HCT116 (cell line): ENCODE data around the gene MICAL3. TPM values are rescaled to one million over a fixed set of nuclear protein-coding genes. Genes with fewer than 3 reads are reported as not detected.

Source experiments
- ATAC-seq: fragments of 200-7000 bp; cut with Tn5 transposase; 2 replicates; pipeline ENCODE4 v1.9.1; 2020; ENCODE audit warnings: mild to moderate bottlenecking, moderate library complexity
- BruUV-seq: library from RNA; stranded (reverse); fragments of 400-500 nt; replicated peaks from 2 replicates; lab custom pipeline; 2021; lab: Mats Ljungman, UMichigan
- CTCF ChIA-PET: fragments of 300-600 bp; sonication (Branson Sonifier 250); formaldehyde crosslinking; loops from one replicate; lab custom pipeline; 2021; ENCODE audit warnings: antibody characterized with exemption; lab: Charles Lee
- POLR2A ChIA-PET: fragments of 300-600, 350-600 bp; sonication (Branson Sonifier 250); formaldehyde crosslinking; loops from one replicate; lab custom pipeline; 2021; ENCODE audit warnings: antibody characterized with exemption; lab: Charles Lee
- RAD21 ChIA-PET, 2 experiments: fragments of 300-600 bp; sonication (Branson Sonifier 250); formaldehyde crosslinking; loops; one replicate each; lab custom pipeline; 2023; ENCODE audit warnings: low total read pairs in 2 of 2; ENCODE audit not compliant: uncharacterized antibody in 2 of 2, unreplicated experiment in 2 of 2, low non-redundant PET in 1 of 2; lab: Charles Lee
- DNase-seq: peaks from one replicate; pipeline ENCODE4 v3.0.0-alpha.2; 2010; ENCODE audit warnings: low read depth, low spot score
- H2AFZ ChIP-seq: fragments of 200-600 bp; shearing (Covaris generic), sonication (generic); 2 replicates; pipeline ENCODE4 v1.6.1; 2017; ENCODE audit warnings: low read depth, mixed run types, mixed read lengths, antibody characterized with exemption, low read length; ENCODE audit not compliant: poor library complexity, severe bottlenecking
- H3K27ac ChIP-seq: 2 replicates; pipeline ENCODE4 v1.5.1; 2012; ENCODE audit warnings: low read depth, low read length
- H3K27me3 ChIP-seq: fragments of 200-600 bp; sonication (generic); 2 replicates; pipeline ENCODE4 v1.6.1; 2016; ENCODE audit warnings: mixed run types, low read length, mixed read lengths; ENCODE audit not compliant: insufficient read depth
- H3K36me3 ChIP-seq, 2 experiments: fragments of 200-500 bp in 1 of 2; fragments of 200-600 bp in 1 of 2; sonication (Bioruptor generic) in 1 of 2; sonication (generic) in 1 of 2; 2 replicates each; pipeline versions ENCODE4 v1.5.1 to v1.6.1; 2014 to 2016; ENCODE audit warnings: low read length in 2 of 2, inconsistent platforms in 1 of 2, mixed read lengths in 1 of 2, mixed run types in 1 of 2; ENCODE audit not compliant: insufficient read depth in 2 of 2, control insufficient read depth in 1 of 2
- H3K4me1 ChIP-seq, 2 experiments: fragments of 200-600 bp in 1 of 2; sonication (generic) in 1 of 2; 2 replicates each; pipeline versions ENCODE4 v1.5.1 to v1.6.1; 2012 to 2017; ENCODE audit warnings: low read length in 2 of 2, inconsistent platforms in 1 of 2, mild to moderate bottlenecking in 1 of 2, mixed read lengths in 1 of 2, mixed run types in 1 of 2, moderate library complexity in 1 of 2; ENCODE audit not compliant: insufficient read depth in 2 of 2, control insufficient read depth in 1 of 2
- H3K4me2 ChIP-seq: fragments of 200-600 bp; sonication (generic); 2 replicates; pipeline ENCODE4 v1.6.1; 2017; ENCODE audit warnings: mixed run types, low read length, mixed read lengths
- H3K4me3 ChIP-seq, 2 experiments: fragments of 200-600 bp in 1 of 2; sonication (generic) in 1 of 2; replicated peaks in 1 of 2; 2 replicates each; pipeline ENCODE4 v1.5.1; 2011 to 2016; ENCODE audit warnings: low read length in 2 of 2, control low read depth in 1 of 2, low read depth in 1 of 2, mild to moderate bottlenecking in 1 of 2, mixed read lengths in 1 of 2, mixed run types in 1 of 2
- H3K79me2 ChIP-seq: fragments of 200-600 bp; sonication (generic); 2 replicates; pipeline ENCODE4 v1.6.1; 2017; ENCODE audit warnings: mild to moderate bottlenecking, mixed run types, low read length, moderate library complexity, mixed read lengths; ENCODE audit not compliant: insufficient read depth
- H3K9ac ChIP-seq: fragments of 200-600 bp; sonication (generic); 2 replicates; pipeline ENCODE4 v1.6.1; 2016; ENCODE audit warnings: low read length, mixed read lengths
- H3K9me2 ChIP-seq: fragments of 200-600 bp; sonication (generic), shearing (Covaris generic); 2 replicates; pipeline ENCODE4 v1.6.1; 2017; ENCODE audit warnings: mixed run types, mild to moderate bottlenecking, moderate library complexity; ENCODE audit not compliant: insufficient read depth
- H3K9me3 ChIP-seq, 2 experiments: fragments of 200-500 bp in 1 of 2; fragments of 200-600 bp in 1 of 2; sonication (Bioruptor generic) in 1 of 2; sonication (generic) in 1 of 2; 2 replicates each; pipeline ENCODE4 v1.6.1; 2014 to 2017; ENCODE audit warnings: low read length in 2 of 2, mixed read lengths in 2 of 2, inconsistent platforms in 1 of 2, low read depth in 1 of 2, mild to moderate bottlenecking in 1 of 2, mixed run types in 1 of 2, moderate library complexity in 1 of 2; ENCODE audit not compliant: control insufficient read depth in 1 of 2, insufficient read depth in 1 of 2
- H4K20me1 ChIP-seq: fragments of 200-600 bp; sonication (generic), shearing (Covaris generic); 2 replicates; pipeline ENCODE4 v1.6.1; 2017; ENCODE audit warnings: mixed run types, mild to moderate bottlenecking, moderate library complexity; ENCODE audit not compliant: insufficient read depth
- ATF3 ChIP-seq: IDR thresholded peaks from 2 replicates; pipeline ENCODE4 v1.6.1; 2012
- CBX3 ChIP-seq: IDR thresholded peaks from 2 replicates; pipeline ENCODE4 v1.6.1; 2012; ENCODE audit warnings: low read depth
- CEBPB ChIP-seq: IDR thresholded peaks from 2 replicates; pipeline ENCODE4 v1.6.1; 2012; ENCODE audit warnings: low read depth
- CTCF ChIP-seq, 3 experiments: fragments of 200-600 bp in 1 of 3; sonication (generic) in 1 of 3; IDR thresholded peaks in 2 of 3; conservative IDR thresholded peaks in 1 of 3; 2 replicates each; pipeline ENCODE4 v1.5.1; 2012 to 2017; ENCODE audit warnings: low read depth in 2 of 3, low read length in 2 of 3, antibody characterized with exemption in 1 of 3, borderline replicate concordance in 1 of 3, control low read depth in 1 of 3, mild to moderate bottlenecking in 1 of 3, mixed read lengths in 1 of 3, mixed run types in 1 of 3, moderate library complexity in 1 of 3; ENCODE audit not compliant: insufficient read depth in 1 of 3
- ELF1 ChIP-seq: IDR thresholded peaks from 2 replicates; pipeline ENCODE4 v1.6.1; 2012; ENCODE audit warnings: low read depth, borderline replicate concordance
- FOSL1 ChIP-seq: IDR thresholded peaks from 2 replicates; pipeline ENCODE4 v1.6.1; 2012; ENCODE audit warnings: low read depth
- JUND ChIP-seq: IDR thresholded peaks from 2 replicates; pipeline ENCODE4 v1.6.1; 2012
- RAD21 ChIP-seq: IDR thresholded peaks from 2 replicates; pipeline ENCODE4 v1.6.1; 2012; ENCODE audit warnings: low read depth, mild to moderate bottlenecking
- REST ChIP-seq: IDR thresholded peaks from 2 replicates; pipeline ENCODE4 v1.6.1; 2012; ENCODE audit warnings: low read depth
- SIN3A ChIP-seq: IDR thresholded peaks from 2 replicates; pipeline ENCODE4 v1.6.1; 2012; ENCODE audit warnings: low read depth
- SP1 ChIP-seq: IDR thresholded peaks from 2 replicates; pipeline ENCODE4 v1.6.1; 2012; ENCODE audit warnings: low read depth
- YY1 ChIP-seq: IDR thresholded peaks from 2 replicates; pipeline ENCODE4 v1.6.1; 2011; ENCODE audit warnings: low read length, low read depth, moderate library complexity, mild to moderate bottlenecking; ENCODE audit not compliant: insufficient replicate concordance; ENCODE audit errors: extremely low read depth
- ZBTB33 ChIP-seq: IDR thresholded peaks from 2 replicates; pipeline ENCODE4 v1.6.1; 2011; ENCODE audit warnings: mild to moderate bottlenecking, low read length, moderate library complexity; ENCODE audit not compliant: insufficient replicate concordance; ENCODE audit errors: extremely low read depth
- ZFX ChIP-seq: fragments of 450-650 bp; IDR thresholded peaks from 2 replicates; pipeline ENCODE4 v1.6.1; 2017
- intact Hi-C: fragments of 100-400 bp; cut with micrococcal nuclease; formaldehyde crosslinking; loops from 2 replicates; pipeline ENCODE4 v1.10.0; 2022
- total RNA-seq: library from RNA; stranded (reverse); gene quantifications from one replicate; pipeline ENCODE4 v1.2.1, GENCODE V29; 2021; ENCODE audit not compliant: unreplicated experiment

MICAL3 gene
- total RNA-seq, 1 experiment from 2014 or later = 30.8 TPM

- DNase-seq (no peak), ATAC-seq (no peak)
- TF ChIP-seq CEBPB (no peak), CBX3 (no peak), ATF3 (no peak), RAD21 (no peak), FOSL1 (no peak), REST (no peak), ZBTB33 (no peak), ELF1 (no peak), CTCF (IDR thresholded peaks at IDR 0.05 in 2 of 3, conservative IDR thresholded peaks at IDR 0.05 in 1 of 3; ENCODE audit: borderline replicate concordance in 1 of 3, insufficient read depth in 1 of 3, low read depth in 2 of 3, low read length in 2 of 3) (no peak), SP1 (no peak), YY1 (no peak), ZFX (no peak), JUND (no peak), SIN3A (no peak)
- H3K9me3 ChIP-seq = no peaks in the 10 kb centered on the region
- no peak overlapping the region for H3K27ac ChIP-seq
- no peaks in the 10 kb centered on the region for H3K9me2 ChIP-seq
- H4K20me1 ChIP-seq = no peaks in the 10 kb centered on the region
- peaks cover 3 to 15% of the 10 kb centered on the region in 2 experiments; a peak in 2 of 4 replicates for H3K4me1 ChIP-seq
- ChIA-PET RAD21 (no interaction called here), POLR2A (no interaction called here), CTCF (no interaction called here)
- intact Hi-C loops = no loop called here
- no peak overlapping the region for H3K9ac ChIP-seq
- H3K79me2 ChIP-seq = no peaks in the 10 kb centered on the region
- BruUV-seq = no TSS peak
- H3K27me3 ChIP-seq = no peaks in the 10 kb centered on the region
- H3K4me3 ChIP-seq = no peak overlapping the region
- no peaks in the 10 kb centered on the region for H3K36me3 ChIP-seq
- no peak overlapping the region for H3K4me2 ChIP-seq
- H2AFZ ChIP-seq = no peak overlapping the region
These were observed 10.4 kb downstream of the MICAL3 start for GRCh38 chr22:18013947-18014346.
